ENCODE data around the gene SIK3. TPM values are rescaled to one million over a fixed set of nuclear protein-coding genes. Genes with fewer than 3 reads are reported as not detected.

The SIK3 gene
- total RNA-seq, 4 donors from 2014 or later = 31.7 to 56.1 (median 45.3) TPM

- Histone ChIP-seq H3K36me3 (no peaks in the 10 kb centered on the region), H3K9me3 (no peaks in the 10 kb centered on the region), H3K27me3 (no peaks in the 10 kb centered on the region), H3K4me3 (no peak overlapping the region), H3K4me1 (peaks cover 0 to 45% (median 0%) of the 10 kb centered on the region in 3 donors), H3K27ac (no peak overlapping the region)
- ATAC-seq = no peak
- WGBS, 2 donors (ENCODE audit: low coverage in 1 of 2) = 57 to 76% methylated on average over 3 of the region's 3 CpGs
- TF ChIP-seq POLR2A (IDR thresholded peaks at IDR 0.05) (no peak), EP300 (IDR thresholded peaks at IDR 0.05) (no peak), CTCF (IDR thresholded peaks at IDR 0.05) (no peak), POLR2AphosphoS5 (IDR thresholded peaks at IDR 0.05) (no peak)
These were observed 88.2 kb downstream of the SIK3 start for GRCh38 chr11:117009905-117010605.

DNA sequence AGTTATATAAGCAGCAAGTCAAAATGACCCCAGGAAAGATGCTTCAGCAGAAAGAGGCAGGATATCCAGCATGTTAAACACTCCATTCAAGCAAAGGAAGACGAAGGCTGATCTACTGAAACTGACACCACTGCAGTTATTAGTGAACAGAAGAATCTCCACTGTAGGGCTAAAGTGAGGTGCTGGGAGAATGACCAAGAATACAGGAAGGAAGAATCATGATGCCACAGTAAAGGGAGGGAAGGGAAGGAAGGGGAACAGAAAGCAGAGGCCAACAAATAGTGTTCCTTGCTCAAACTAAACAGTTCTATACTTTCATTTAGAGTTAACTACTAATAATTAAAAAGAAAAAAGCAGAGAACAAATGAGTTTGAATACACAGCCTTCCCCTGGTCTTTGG is 92.5 kb downstream of the SIK3 start:
- Histone ChIP-seq H3K36me3 (peaks cover 0 to 3% of the 10 kb centered on the region in 2 donors), H3K9me3 (no peaks in the 10 kb centered on the region), H3K27ac (no peak overlapping the region), H3K27me3 (no peaks in the 10 kb centered on the region), H3K4me3 (no peak overlapping the region), H3K4me1 (peaks cover 0 to 57% (median 1%) of the 10 kb centered on the region in 3 donors)
- TF ChIP-seq POLR2AphosphoS5 (IDR thresholded peaks at IDR 0.05) = no peak
- no peak for TF ChIP-seq EP300 (IDR thresholded peaks at IDR 0.05)
- TF ChIP-seq CTCF (IDR thresholded peaks at IDR 0.05) = no peak
- TF ChIP-seq POLR2A (IDR thresholded peaks at IDR 0.05) = no peak
- WGBS, 2 donors (ENCODE audit: low coverage in 1 of 2) = 60 to 85% methylated on average over 1 of the region's 1 CpG
- no peak for ATAC-seq

GRCh38 chr11:117002639-117003299 is 95.5 kb downstream of the SIK3 start:
- no peaks in the 10 kb centered on the region for H3K27me3 ChIP-seq
- TF ChIP-seq EP300 (IDR thresholded peaks at IDR 0.05) (no peak), POLR2AphosphoS5 (IDR thresholded peaks at IDR 0.05) (no peak), POLR2A (IDR thresholded peaks at IDR 0.05) (no peak), CTCF (IDR thresholded peaks at IDR 0.05) (no peak)
- peaks cover 0 to 54% (median 4%) of the 10 kb centered on the region in 3 donors for H3K4me1 ChIP-seq
- ATAC-seq = no peak
- H3K9me3 ChIP-seq = no peaks in the 10 kb centered on the region
- 62 to 74% methylated on average over 6 of the region's 6 CpGs for WGBS, 2 donors (ENCODE audit: low coverage in 1 of 2)
- H3K4me3 ChIP-seq = no peak overlapping the region
- H3K36me3 ChIP-seq = peaks cover 0 to 3% of the 10 kb centered on the region in 2 donors
- no peak overlapping the region for H3K27ac ChIP-seq

GRCh38 chr11:117000014-117000737 is 98.1 kb downstream of the SIK3 start:
- no peak for ATAC-seq
- H3K27ac ChIP-seq = no peak overlapping the region

More at GRCh38 chr11:117000014-117000737, 98.1 kb downstream of the SIK3 start:
- Histone ChIP-seq H3K4me3 (no peak overlapping the region), H3K4me1 (peaks cover 0 to 35% (median 4%) of the 10 kb centered on the region in 3 donors), H3K27me3 (no peaks in the 10 kb centered on the region), H3K9me3 (no peaks in the 10 kb centered on the region), H3K36me3 (peaks cover 0 to 3% of the 10 kb centered on the region in 2 donors)
- WGBS, 2 donors (ENCODE audit: low coverage in 1 of 2) = 38 to 50% methylated on average over 1 of the region's 1 CpG
- TF ChIP-seq POLR2AphosphoS5 (IDR thresholded peaks at IDR 0.05) = no peak
- TF ChIP-seq CTCF (IDR thresholded peaks at IDR 0.05) = no peak
- no peak for TF ChIP-seq POLR2A (IDR thresholded peaks at IDR 0.05)
- TF ChIP-seq EP300 (IDR thresholded peaks at IDR 0.05) = no peak

Measured in gastroesophageal sphincter (tissue), 4 donors.